H1 (cell line): ENCODE results near the gene TM4SF20. TPM values are rescaled to one million over a fixed set of nuclear protein-coding genes. Genes with fewer than 3 reads are reported as not detected.

Experiments
- CTCF ChIA-PET: fragments of 300-600 bp; sonication (Branson Sonifier 250); formaldehyde crosslinking; loops from one replicate; lab custom pipeline; 2021; ENCODE audit not compliant: partially characterized antibody; lab: Charles Lee
- POLR2A ChIA-PET: fragments of 300-600 bp; sonication (Branson Sonifier 250); formaldehyde crosslinking; loops from one replicate; lab custom pipeline; 2021; ENCODE audit warnings: inconsistent platforms; ENCODE audit not compliant: partially characterized antibody; lab: Charles Lee
- DNase-seq, 2 experiments: peaks; one replicate each; pipeline versions ENCODE4 v3.0.0 to v3.0.0-alpha.2; 2010 to 2022; ENCODE audit warnings: low spot score in 2 of 2, low read depth in 1 of 2, mixed read lengths in 1 of 2
- FAIRE-seq: peaks from 2 replicates; lab custom pipeline; 2011; peaks lifted over from hg19 to GRCh38; lab: Jason Lieb, UNC
- H2AFZ ChIP-seq: 2 replicates; pipeline ENCODE4 v1.8.1; 2012; ENCODE audit warnings: low read length, inconsistent platforms
- H2AK5ac ChIP-seq: 2 replicates; pipeline ENCODE4 v1.6.1; 2013; ENCODE audit warnings: low read depth, low read length
- H2BK120ac ChIP-seq: replicated peaks from 2 replicates; pipeline ENCODE3; 2013; ENCODE audit warnings: low read depth, low read length, inconsistent platforms
- H2BK12ac ChIP-seq: 2 replicates; pipeline ENCODE4 v1.6.1; 2013; ENCODE audit warnings: low read depth, low read length
- H2BK15ac ChIP-seq: 2 replicates; pipeline ENCODE4 v1.6.1; 2013; ENCODE audit warnings: low read length
- H2BK20ac ChIP-seq: 2 replicates; pipeline ENCODE4 v1.6.1; 2013; ENCODE audit warnings: low read length
- H2BK5ac ChIP-seq: 2 replicates; pipeline ENCODE4 v1.6.1; 2013; ENCODE audit warnings: low read depth, low read length
- H3K14ac ChIP-seq: 2 replicates; pipeline ENCODE4 v1.6.1; 2013; ENCODE audit warnings: inconsistent platforms; ENCODE audit not compliant: insufficient read length
- H3K18ac ChIP-seq: 2 replicates; pipeline ENCODE4 v1.6.1; 2013; ENCODE audit warnings: low read length; ENCODE audit errors: extremely low read depth
- H3K23ac ChIP-seq: 2 replicates; pipeline ENCODE4 v1.6.1; 2013; ENCODE audit warnings: inconsistent platforms; ENCODE audit not compliant: insufficient read length
- H3K23me2 ChIP-seq: 2 replicates; pipeline ENCODE4 v1.6.1; 2013; ENCODE audit warnings: low read depth, low read length
- H3K27ac ChIP-seq: 2 replicates; pipeline ENCODE4 v1.6.1; 2011; ENCODE audit warnings: low read depth, low read length, inconsistent platforms
- H3K27me3 ChIP-seq, 4 experiments: replicated peaks in 1 of 4; 1 replicate in 1 of 4; 2 replicates in 3 of 4; pipeline versions ENCODE4 v1.6.1 to v1.8.1; 2011 to 2013; ENCODE audit warnings: low read length in 3 of 4, mild to moderate bottlenecking in 3 of 4, inconsistent platforms in 2 of 4, mixed read lengths in 2 of 4, moderate library complexity in 1 of 4; ENCODE audit not compliant: control insufficient read depth in 3 of 4, insufficient read depth in 3 of 4; ENCODE audit errors: extremely low read depth in 1 of 4
- H3K36me3 ChIP-seq, 4 experiments: 2 replicates each; pipeline versions ENCODE4 v1.6.1 to v1.8.1; 2011 to 2013; ENCODE audit warnings: mild to moderate bottlenecking in 4 of 4, low read length in 3 of 4, moderate library complexity in 2 of 4, control low read depth in 1 of 4, inconsistent platforms in 1 of 4; ENCODE audit not compliant: insufficient read depth in 4 of 4, control insufficient read depth in 2 of 4
- H3K4ac ChIP-seq: replicated peaks from 2 replicates; pipeline ENCODE3; 2013; ENCODE audit warnings: low read length, low read depth, mixed read lengths, inconsistent platforms; ENCODE audit not compliant: insufficient read length
- H3K4me1 ChIP-seq, 4 experiments: replicated peaks in 1 of 4; 1 replicate in 1 of 4; 2 replicates in 3 of 4; pipeline versions ENCODE4 v1.6.1 to v1.8.1; 2011 to 2013; ENCODE audit warnings: low read length in 3 of 4, inconsistent platforms in 2 of 4, mixed read lengths in 1 of 4; ENCODE audit not compliant: insufficient read depth in 4 of 4, control insufficient read depth in 3 of 4
- H3K4me2 ChIP-seq, 2 experiments: 2 replicates each; pipeline versions ENCODE4 v1.6.1 to v1.8.1; 2011 to 2013; ENCODE audit warnings: low read depth in 2 of 2, low read length in 2 of 2, control low read depth in 1 of 2, inconsistent platforms in 1 of 2, mild to moderate bottlenecking in 1 of 2; ENCODE audit not compliant: insufficient read depth in 1 of 2
- H3K4me3 ChIP-seq, 4 experiments: fragments of 200-600, 300-600 bp in 1 of 4; sonication (generic), shearing (Covaris generic), sonication (Bioruptor Twin) in 1 of 4; 2 replicates each; pipeline versions ENCODE4 v1.5.1 to v1.8.1; 2011 to 2016; ENCODE audit warnings: low read length in 4 of 4, low read depth in 3 of 4, control low read depth in 2 of 4, inconsistent platforms in 2 of 4, mild to moderate bottlenecking in 2 of 4, mixed read lengths in 1 of 4, moderate library complexity in 1 of 4; ENCODE audit not compliant: insufficient read depth in 2 of 4; ENCODE audit errors: extremely low read depth in 1 of 4
- H3K56ac ChIP-seq: replicated peaks from 2 replicates; pipeline ENCODE3; 2013; ENCODE audit warnings: low read depth, mild to moderate bottlenecking, mixed read lengths, low read length, inconsistent platforms; ENCODE audit not compliant: insufficient read length
- H3K79me1 ChIP-seq: 2 replicates; pipeline ENCODE4 v1.6.1; 2013; ENCODE audit warnings: low read depth, low read length, control low read depth
- H3K79me2 ChIP-seq, 2 experiments: 2 replicates each; pipeline versions ENCODE4 v1.6.1 to v1.8.1; 2012 to 2013; ENCODE audit warnings: low read length in 2 of 2, mild to moderate bottlenecking in 2 of 2, inconsistent platforms in 1 of 2; ENCODE audit not compliant: insufficient read depth in 2 of 2, control insufficient read depth in 1 of 2
- H3K9ac ChIP-seq, 4 experiments: replicated peaks in 1 of 4; 1 replicate in 1 of 4; 2 replicates in 3 of 4; pipeline versions ENCODE4 v1.6.1 to v1.8.1; 2011 to 2013; ENCODE audit warnings: low read depth in 3 of 4, low read length in 3 of 4, control low read depth in 2 of 4, mild to moderate bottlenecking in 2 of 4, moderate library complexity in 2 of 4, inconsistent platforms in 1 of 4; ENCODE audit errors: extremely low read depth in 1 of 4
- H3K9me3 ChIP-seq, 2 experiments: 2 replicates each; pipeline versions ENCODE4 v1.6.1 to v1.8.1; 2012 to 2013; ENCODE audit warnings: mild to moderate bottlenecking in 2 of 2, moderate library complexity in 2 of 2, control low read depth in 1 of 2, inconsistent platforms in 1 of 2, low read depth in 1 of 2, low read length in 1 of 2, mixed read lengths in 1 of 2; ENCODE audit not compliant: insufficient read depth in 2 of 2
- H4K20me1 ChIP-seq, 2 experiments: replicated peaks in 1 of 2; 2 replicates each; pipeline versions ENCODE3 to v1.8.1; 2011 to 2013; ENCODE audit warnings: inconsistent platforms in 2 of 2, low read length in 2 of 2, mild to moderate bottlenecking in 1 of 2; ENCODE audit not compliant: insufficient read depth in 2 of 2, control insufficient read depth in 1 of 2
- H4K5ac ChIP-seq: 2 replicates; pipeline ENCODE4 v1.6.1; 2013; ENCODE audit warnings: low read length, low read depth, mixed read lengths, inconsistent platforms; ENCODE audit not compliant: insufficient read length
- H4K8ac ChIP-seq: 2 replicates; pipeline ENCODE4 v1.8.0; 2013; ENCODE audit warnings: mild to moderate bottlenecking, moderate library complexity, low read length, inconsistent platforms; ENCODE audit not compliant: insufficient read depth; ENCODE audit errors: extremely low read depth
- H4K91ac ChIP-seq: replicated peaks from 2 replicates; pipeline ENCODE3; 2013; ENCODE audit warnings: low read length, mixed read lengths, inconsistent platforms; ENCODE audit not compliant: insufficient read length
- CBX8 ChIP-seq: fragments of 300-800, 300-1000 bp; sonication (generic); IDR thresholded peaks from 2 replicates; pipeline ENCODE4 v1.7.1; 2016; ENCODE audit warnings: low read depth, low read length, borderline replicate concordance
- KDM4A ChIP-seq: IDR thresholded peaks from one replicate; pipeline ENCODE4 v1.7.1; 2012; ENCODE audit warnings: low read depth, mild to moderate bottlenecking, moderate library complexity, low read length, inconsistent platforms; ENCODE audit not compliant: severe bottlenecking
- POLR2A ChIP-seq, 2 experiments: IDR thresholded peaks; 1 replicate in 1 of 2; 2 replicates in 1 of 2; pipeline ENCODE4 v1.6.1; 2011; ENCODE audit warnings: low read depth in 2 of 2, low read length in 2 of 2, mild to moderate bottlenecking in 2 of 2; ENCODE audit errors: control extremely low read depth in 1 of 2
- RNF2 ChIP-seq: fragments of 200-900, 300-1000 bp; sonication (generic); IDR thresholded peaks from 2 replicates; pipeline ENCODE4 v1.7.1; 2016; ENCODE audit warnings: borderline replicate concordance, low read depth, mild to moderate bottlenecking, antibody characterized with exemption, low read length; ENCODE audit not compliant: poor library complexity, severe bottlenecking; ENCODE audit errors: missing control alignments
- TEAD4 ChIP-seq: IDR thresholded peaks from 2 replicates; pipeline ENCODE4 v1.6.1; 2012; ENCODE audit warnings: low read depth, low read length, inconsistent platforms, mixed read lengths
- WGBS, 2 experiments: shearing (Covaris generic) in 1 of 2; methylation state at CpG; one replicate each; pipeline versions ENCODE4 v1.1.6 to v1.1.7; 2013 to 2015; ENCODE audit warnings: low lambda C conversion rate in 2 of 2, mixed read lengths in 2 of 2, inconsistent platforms in 1 of 2, low coverage in 1 of 2, missing lambda C conversion rate in 1 of 2; ENCODE audit not compliant: insufficient replicate concordance in 2 of 2, insufficient coverage in 1 of 2, insufficient read length in 1 of 2; ENCODE audit errors: extremely low coverage in 1 of 2, missing lambda C conversion rate in 1 of 2; 5-methylcytosine and 5-hydroxymethylcytosine counted together
- polyA plus RNA-seq, 7 experiments: library from polyadenylated mRNA; depleted of rRNA in 3 of 7; stranded (reverse) in 5 of 7; unstranded in 2 of 7; fragments of >200 nt in 5 of 7; fragments of 200-250 nt in 2 of 7; gene quantifications; 1 replicate in 5 of 7; 2 replicates in 1 of 7; 4 replicates in 1 of 7; pipeline versions ENCODE4 v1.2.1 to v1.2.3, GENCODE V29; 2011 to 2013; ENCODE audit warnings: missing spikeins in 2 of 7, mixed read lengths in 2 of 7
- total RNA-seq: library from RNA; stranded (reverse); fragmentation: NEBNext Ultra II Directional; extraction: Animal tissue kit (Norgen Biotek cat#: 25700); gene quantifications from 2 replicates; pipeline ENCODE4 v1.2.1, GENCODE V29; 2021
- TF ChIP-seq, protein P1 (sequence below), 3 experiments: IDR thresholded peaks; 1 replicate in 2 of 3; 2 replicates in 1 of 3; pipeline versions ENCODE4 v1.5.1 to v1.6.1; 2011; ENCODE audit warnings: low read length in 3 of 3, mild to moderate bottlenecking in 3 of 3, inconsistent platforms in 2 of 3, low read depth in 1 of 3, moderate library complexity in 1 of 3; ENCODE audit not compliant: insufficient read depth in 1 of 3; ENCODE audit errors: control extremely low read depth in 1 of 3

TM4SF20 gene
- total and polyA plus RNA-seq, 2 of the 8 experiments (the other 6 are each of a cell fraction or from before 2014, with no cell fraction given), result not detected

DNA sequence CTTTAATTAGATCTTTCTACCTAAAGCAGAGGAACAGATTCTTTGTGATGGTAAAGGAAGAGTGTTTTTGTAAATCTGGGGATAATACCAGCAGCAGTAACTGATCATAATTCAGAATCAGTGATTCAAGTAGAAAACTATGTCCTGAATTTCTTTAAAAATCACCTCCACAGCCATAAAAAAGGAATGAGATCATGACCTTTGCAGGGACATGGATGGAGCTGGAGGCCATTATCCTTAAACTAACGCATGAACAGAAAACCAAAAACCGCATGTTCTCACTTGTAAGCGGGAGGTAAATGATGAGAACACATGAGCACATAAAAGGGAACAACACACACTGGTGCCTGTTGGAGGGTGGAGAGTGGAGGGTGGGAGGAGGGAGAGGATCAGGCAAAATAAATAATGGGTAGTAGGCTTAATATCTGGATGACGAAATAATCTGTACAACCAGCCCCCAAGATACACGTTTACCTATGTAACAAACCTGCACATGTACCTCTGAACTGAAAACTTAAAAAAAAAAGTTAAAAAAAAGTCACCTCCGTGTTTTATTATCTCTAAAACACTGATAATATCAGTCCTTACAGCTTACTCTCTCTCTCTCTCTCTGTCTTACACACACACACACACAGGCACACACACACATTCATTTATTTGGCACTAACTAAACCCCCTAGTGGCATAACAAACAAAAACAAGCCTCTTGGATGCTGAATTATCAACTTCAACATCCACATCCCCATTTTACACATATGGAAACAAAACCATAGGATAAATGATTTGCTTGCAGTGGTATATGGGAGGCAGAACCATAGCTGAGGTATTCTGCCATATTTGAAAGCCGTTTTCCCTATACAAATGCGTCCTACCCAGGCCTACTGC, 1.4 kb downstream of the TM4SF20 start:
- Histone ChIP-seq H3K4me1 (peaks cover 0 to 6% (median 0%) of the 10 kb centered on the region in 4 experiments; a peak in 1 of 7 replicates), H4K20me1 (no peaks in the 10 kb centered on the region), H3K18ac (no peak overlapping the region), H4K5ac (no peak overlapping the region), H3K9ac (no peak overlapping the region), H3K56ac (no peak overlapping the region), H3K14ac (no peak overlapping the region), H2BK5ac (no peak overlapping the region), H3K4ac (no peak overlapping the region), H3K4me2 (no peak overlapping the region), H3K23me2 (peaks cover 2% of the 10 kb centered on the region; the same call in 1 of the 2 replicates), H3K36me3 (no peaks in the 10 kb centered on the region), H2BK20ac (no peak overlapping the region), H2AK5ac (no peak overlapping the region), H3K23ac (no peak overlapping the region), H3K9me3 (no peaks in the 10 kb centered on the region), H4K91ac (no peak overlapping the region), H3K27ac (no peak overlapping the region), H3K27me3 (peaks cover 0 to 2% (median 0%) of the 10 kb centered on the region in 4 experiments; a peak in 1 of 7 replicates), H3K79me1 (no peaks in the 10 kb centered on the region), H2BK120ac (no peak overlapping the region), H2BK15ac (peak overlapping the region; percentile 54; the same call in 1 of the 2 replicates), H2BK12ac (no peak overlapping the region), H3K4me3 (no peak overlapping the region), H2AFZ (peak overlapping the region; percentile 64), H3K79me2 (no peaks in the 10 kb centered on the region), H4K8ac (no peak overlapping the region)
- FAIRE-seq, result no peak
- ChIA-PET POLR2A (interaction anchor here (1.2 to 1.8 kb wide), 2 partner anchors 15 to 16 kb away, joined by 3 to 10 read pairs; no protein-coding TSS in a partner anchor), CTCF (interaction anchor here (0.6 to 8.4 kb wide), 19 partner anchors 10 to 487 kb away, joined by 3 to 66 read pairs (median 4); partner anchors contain the start of gene SCYGR1)
- TF ChIP-seq RNF2 (no peak), POLR2A (IDR thresholded peaks at IDR 0.05; ENCODE audit: control extremely low read depth in 1 of 2, low read depth in 2 of 2, low read length in 2 of 2) (no peak), KDM4A (no peak), CBX8 (no peak), TEAD4 (no peak)
- TF ChIP-seq, protein P1, sequence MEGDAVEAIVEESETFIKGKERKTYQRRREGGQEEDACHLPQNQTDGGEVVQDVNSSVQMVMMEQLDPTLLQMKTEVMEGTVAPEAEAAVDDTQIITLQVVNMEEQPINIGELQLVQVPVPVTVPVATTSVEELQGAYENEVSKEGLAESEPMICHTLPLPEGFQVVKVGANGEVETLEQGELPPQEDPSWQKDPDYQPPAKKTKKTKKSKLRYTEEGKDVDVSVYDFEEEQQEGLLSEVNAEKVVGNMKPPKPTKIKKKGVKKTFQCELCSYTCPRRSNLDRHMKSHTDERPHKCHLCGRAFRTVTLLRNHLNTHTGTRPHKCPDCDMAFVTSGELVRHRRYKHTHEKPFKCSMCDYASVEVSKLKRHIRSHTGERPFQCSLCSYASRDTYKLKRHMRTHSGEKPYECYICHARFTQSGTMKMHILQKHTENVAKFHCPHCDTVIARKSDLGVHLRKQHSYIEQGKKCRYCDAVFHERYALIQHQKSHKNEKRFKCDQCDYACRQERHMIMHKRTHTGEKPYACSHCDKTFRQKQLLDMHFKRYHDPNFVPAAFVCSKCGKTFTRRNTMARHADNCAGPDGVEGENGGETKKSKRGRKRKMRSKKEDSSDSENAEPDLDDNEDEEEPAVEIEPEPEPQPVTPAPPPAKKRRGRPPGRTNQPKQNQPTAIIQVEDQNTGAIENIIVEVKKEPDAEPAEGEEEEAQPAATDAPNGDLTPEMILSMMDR (IDR thresholded peaks at IDR 0.05; ENCODE audit: control extremely low read depth in 1 of 3, insufficient read depth in 1 of 3, low read depth in 1 of 3, low read length in 3 of 3), result peak in 1 of 3 experiments; percentile 6; a peak in 2 of 4 replicates
- 79% methylated on average over 8 of the region's 8 CpGs; no CpG with 5 or more reads in 1 of the 2 experiments for WGBS, 2 experiments
- DNase-seq, result no peak
